ENCODE results near the gene IL31RA.

The IL31RA gene

GRCh38 chr5:55836191-55836590, 15.0 kb upstream of the IL31RA start:
- no peaks in the 10 kb centered on the region for H3K36me3 ChIP-seq (ENCODE audit: control insufficient read depth, insufficient read depth, low read length)
- no peaks in the 10 kb centered on the region for H3K27me3 ChIP-seq (ENCODE audit: control insufficient read depth, insufficient read depth, low read length, poor library complexity, severe bottlenecking)
- no peaks in the 10 kb centered on the region for H3K4me1 ChIP-seq (ENCODE audit: control insufficient read depth, insufficient read depth, low read length)
- no peak overlapping the region for H3K4me3 ChIP-seq (ENCODE audit: insufficient read depth, low read depth, low read length)
- 100% methylated on average over 1 of the region's 1 CpG for WGBS, 2 experiments
- no peaks in the 10 kb centered on the region for H3K9me3 ChIP-seq (ENCODE audit: control insufficient read depth, low read length)
- no peak overlapping the region for H3K27ac ChIP-seq (ENCODE audit: insufficient read depth, low read depth, low read length, poor library complexity, severe bottlenecking)

- H3K36me3 ChIP-seq (ENCODE audit: control insufficient read depth, insufficient read depth, low read length): no peaks in the 10 kb centered on the region
- H3K4me1 ChIP-seq (ENCODE audit: control insufficient read depth, insufficient read depth, low read length): no peaks in the 10 kb centered on the region
- WGBS, 2 experiments: 92 to 93% methylated on average over 1 to 2 of the region's 2 CpGs
- H3K4me3 ChIP-seq (ENCODE audit: insufficient read depth, low read depth, low read length): no peak overlapping the region
- H3K9me3 ChIP-seq (ENCODE audit: control insufficient read depth, low read length): no peaks in the 10 kb centered on the region
- no peak overlapping the region for H3K27ac ChIP-seq (ENCODE audit: insufficient read depth, low read depth, low read length, poor library complexity, severe bottlenecking)
- H3K27me3 ChIP-seq (ENCODE audit: control insufficient read depth, insufficient read depth, low read length, poor library complexity, severe bottlenecking): no peaks in the 10 kb centered on the region
Observed at GRCh38 chr5:55841976-55842375, 9.2 kb upstream of the IL31RA start.

GRCh38 chr5:55847837-55848236, 3.3 kb upstream of the IL31RA start:
- Histone ChIP-seq H3K4me3 (ENCODE audit: insufficient read depth, low read depth, low read length) (no peak overlapping the region), H3K4me1 (ENCODE audit: control insufficient read depth, insufficient read depth, low read length) (no peaks in the 10 kb centered on the region), H3K27ac (ENCODE audit: insufficient read depth, low read depth, low read length, poor library complexity, severe bottlenecking) (no peak overlapping the region), H3K36me3 (ENCODE audit: control insufficient read depth, insufficient read depth, low read length) (no peaks in the 10 kb centered on the region), H3K27me3 (ENCODE audit: control insufficient read depth, insufficient read depth, low read length, poor library complexity, severe bottlenecking) (no peaks in the 10 kb centered on the region), H3K9me3 (ENCODE audit: control insufficient read depth, low read length) (no peaks in the 10 kb centered on the region)
- 82% methylated on average over 1 of the region's 1 CpG; no CpG with 5 or more reads in 1 of the 2 experiments for WGBS, 2 experiments

GRCh38 chr5:55848783-55849182, 2.4 kb upstream of the IL31RA start:
- Histone ChIP-seq H3K27ac (ENCODE audit: insufficient read depth, low read depth, low read length, poor library complexity, severe bottlenecking) (no peak overlapping the region), H3K27me3 (ENCODE audit: control insufficient read depth, insufficient read depth, low read length, poor library complexity, severe bottlenecking) (no peaks in the 10 kb centered on the region), H3K9me3 (ENCODE audit: control insufficient read depth, low read length) (no peaks in the 10 kb centered on the region), H3K4me1 (ENCODE audit: control insufficient read depth, insufficient read depth, low read length) (no peaks in the 10 kb centered on the region), H3K4me3 (ENCODE audit: insufficient read depth, low read depth, low read length) (no peak overlapping the region), H3K36me3 (ENCODE audit: control insufficient read depth, insufficient read depth, low read length) (no peaks in the 10 kb centered on the region)
- 81 to 89% methylated on average over 2 of the region's 2 CpGs for WGBS, 2 experiments

- 100% methylated on average over 2 of the region's 2 CpGs for WGBS, 2 experiments
- no peak overlapping the region for H3K27ac ChIP-seq (ENCODE audit: insufficient read depth, low read depth, low read length, poor library complexity, severe bottlenecking)
- no peak overlapping the region for H3K4me3 ChIP-seq (ENCODE audit: insufficient read depth, low read depth, low read length)
- H3K27me3 ChIP-seq (ENCODE audit: control insufficient read depth, insufficient read depth, low read length, poor library complexity, severe bottlenecking): no peaks in the 10 kb centered on the region
- H3K36me3 ChIP-seq (ENCODE audit: control insufficient read depth, insufficient read depth, low read length): no peaks in the 10 kb centered on the region
- H3K9me3 ChIP-seq (ENCODE audit: control insufficient read depth, low read length): no peaks in the 10 kb centered on the region
- H3K4me1 ChIP-seq (ENCODE audit: control insufficient read depth, insufficient read depth, low read length): no peaks in the 10 kb centered on the region
Observed at GRCh38 chr5:55851675-55851979, 470 bp downstream of the IL31RA start.

- 92 to 97% methylated on average over 3 of the region's 3 CpGs for WGBS, 2 experiments
- no peaks in the 10 kb centered on the region for H3K36me3 ChIP-seq (ENCODE audit: control insufficient read depth, insufficient read depth, low read length)
- H3K4me3 ChIP-seq (ENCODE audit: insufficient read depth, low read depth, low read length): no peak overlapping the region
- no peaks in the 10 kb centered on the region for H3K4me1 ChIP-seq (ENCODE audit: control insufficient read depth, insufficient read depth, low read length)
- H3K27me3 ChIP-seq (ENCODE audit: control insufficient read depth, insufficient read depth, low read length, poor library complexity, severe bottlenecking): no peaks in the 10 kb centered on the region
- H3K9me3 ChIP-seq (ENCODE audit: control insufficient read depth, low read length): no peaks in the 10 kb centered on the region
- H3K27ac ChIP-seq (ENCODE audit: insufficient read depth, low read depth, low read length, poor library complexity, severe bottlenecking): no peak overlapping the region
Observed at GRCh38 chr5:55852503-55852902, 1.3 kb downstream of the IL31RA start.

- H3K4me1 ChIP-seq (ENCODE audit: control insufficient read depth, insufficient read depth, low read length): no peaks in the 10 kb centered on the region
- 90 to 91% methylated on average over 2 to 3 of the region's 3 CpGs for WGBS, 2 experiments
- no peaks in the 10 kb centered on the region for H3K36me3 ChIP-seq (ENCODE audit: control insufficient read depth, insufficient read depth, low read length)
- no peaks in the 10 kb centered on the region for H3K27me3 ChIP-seq (ENCODE audit: control insufficient read depth, insufficient read depth, low read length, poor library complexity, severe bottlenecking)
- no peaks in the 10 kb centered on the region for H3K9me3 ChIP-seq (ENCODE audit: control insufficient read depth, low read length)
- H3K4me3 ChIP-seq (ENCODE audit: insufficient read depth, low read depth, low read length): no peak overlapping the region
- H3K27ac ChIP-seq (ENCODE audit: insufficient read depth, low read depth, low read length, poor library complexity, severe bottlenecking): no peak overlapping the region
Observed at GRCh38 chr5:55853041-55853670, 2.0 kb downstream of the IL31RA start.

GRCh38 chr5:55853818-55854217, 2.7 kb downstream of the IL31RA start:
- Histone ChIP-seq H3K36me3 (ENCODE audit: control insufficient read depth, insufficient read depth, low read length) (no peaks in the 10 kb centered on the region), H3K9me3 (ENCODE audit: control insufficient read depth, low read length) (no peaks in the 10 kb centered on the region), H3K27ac (ENCODE audit: insufficient read depth, low read depth, low read length, poor library complexity, severe bottlenecking) (no peak overlapping the region), H3K27me3 (ENCODE audit: control insufficient read depth, insufficient read depth, low read length, poor library complexity, severe bottlenecking) (no peaks in the 10 kb centered on the region), H3K4me1 (ENCODE audit: control insufficient read depth, insufficient read depth, low read length) (no peaks in the 10 kb centered on the region), H3K4me3 (ENCODE audit: insufficient read depth, low read depth, low read length) (no peak overlapping the region)
- 86 to 96% methylated on average over 3 of the region's 3 CpGs for WGBS, 2 experiments

GRCh38 chr5:55855509-55855908, 4.4 kb downstream of the IL31RA start:
- H3K36me3 ChIP-seq (ENCODE audit: control insufficient read depth, insufficient read depth, low read length): no peaks in the 10 kb centered on the region
- H3K4me3 ChIP-seq (ENCODE audit: insufficient read depth, low read depth, low read length): no peak overlapping the region
- H3K9me3 ChIP-seq (ENCODE audit: control insufficient read depth, low read length): peaks cover 3% of the 10 kb centered on the region
- no peak overlapping the region for H3K27ac ChIP-seq (ENCODE audit: insufficient read depth, low read depth, low read length, poor library complexity, severe bottlenecking)
- no peaks in the 10 kb centered on the region for H3K4me1 ChIP-seq (ENCODE audit: control insufficient read depth, insufficient read depth, low read length)
- 87 to 88% methylated on average over 5 of the region's 5 CpGs for WGBS, 2 experiments
- no peaks in the 10 kb centered on the region for H3K27me3 ChIP-seq (ENCODE audit: control insufficient read depth, insufficient read depth, low read length, poor library complexity, severe bottlenecking)

GRCh38 chr5:55856516-55857246, 5.5 kb downstream of the IL31RA start:
- H3K4me1 ChIP-seq (ENCODE audit: control insufficient read depth, insufficient read depth, low read length): no peaks in the 10 kb centered on the region
- no peaks in the 10 kb centered on the region for H3K36me3 ChIP-seq (ENCODE audit: control insufficient read depth, insufficient read depth, low read length)
- H3K27me3 ChIP-seq (ENCODE audit: control insufficient read depth, insufficient read depth, low read length, poor library complexity, severe bottlenecking): no peaks in the 10 kb centered on the region
- peaks cover 3% of the 10 kb centered on the region for H3K9me3 ChIP-seq (ENCODE audit: control insufficient read depth, low read length)
- WGBS, 2 experiments: 96 to 98% methylated on average over 5 of the region's 5 CpGs
- H3K4me3 ChIP-seq (ENCODE audit: insufficient read depth, low read depth, low read length): no peak overlapping the region
- no peak overlapping the region for H3K27ac ChIP-seq (ENCODE audit: insufficient read depth, low read depth, low read length, poor library complexity, severe bottlenecking)
